Measurements from ENCODE around the gene TOLLIP.

Gene TOLLIP

GRCh38 chr11:1297011-1297575 lies 12.3 kb downstream of the TOLLIP start:
- DNase-seq, result no peak

GRCh38 chr11:1296287-1296686 lies 13.1 kb downstream of the TOLLIP start:
- no peak for DNase-seq

GRCh38 chr11:1295591-1295990 lies 13.8 kb downstream of the TOLLIP start:
- DNase-seq, result no peak

GRCh38 chr11:1295086-1295485 lies 14.3 kb downstream of the TOLLIP start:
- no peak for DNase-seq

GRCh38 chr11:1293619-1294015 lies 15.8 kb downstream of the TOLLIP start:
- DNase-seq, result no peak

GRCh38 chr11:1292644-1293618 lies 16.5 kb downstream of the TOLLIP start:
- DNase-seq, result no peak

GRCh38 chr11:1292018-1292643 lies 17.3 kb downstream of the TOLLIP start:
- no peak for DNase-seq

- DNase-seq, result no peak
Observed at GRCh38 chr11:1291295-1292017, 18.0 kb downstream of the TOLLIP start.

GRCh38 chr11:1290052-1291040 lies 19.1 kb downstream of the TOLLIP start:
- DNase-seq, result no peak

GRCh38 chr11:1289211-1289935 lies 20.1 kb downstream of the TOLLIP start:
- no peak for DNase-seq

GRCh38 chr11:1288426-1289151 lies 20.8 kb downstream of the TOLLIP start:
- DNase-seq, result no peak

- no peak for DNase-seq
Observed at GRCh38 chr11:1287928-1288327, 21.5 kb downstream of the TOLLIP start.

- DNase-seq, result no peak
Observed at GRCh38 chr11:1285876-1286275, 23.6 kb downstream of the TOLLIP start.

- DNase-seq, result no peak
Observed at GRCh38 chr11:1285316-1285744, 24.1 kb downstream of the TOLLIP start.

- no peak for DNase-seq
Observed at GRCh38 chr11:1283906-1284305, 25.5 kb downstream of the TOLLIP start.

- DNase-seq, result no peak
Observed at GRCh38 chr11:1283091-1283511, 26.3 kb downstream of the TOLLIP start.

GRCh38 chr11:1281974-1282365 lies 27.5 kb downstream of the TOLLIP start:
- DNase-seq, result no peak

GRCh38 chr11:1281326-1281973 lies 28.0 kb downstream of the TOLLIP start:
- no peak for DNase-seq

- no peak for DNase-seq
Observed at GRCh38 chr11:1280116-1281035, 29.1 kb downstream of the TOLLIP start.
